ENCODE measurements around the gene HUNK.

HUNK gene

GRCh38 chr21:31959881-31960280 lies 87.1 kb downstream of the HUNK start:
- DNase-seq (ENCODE audit: low read depth): no peak

DNA sequence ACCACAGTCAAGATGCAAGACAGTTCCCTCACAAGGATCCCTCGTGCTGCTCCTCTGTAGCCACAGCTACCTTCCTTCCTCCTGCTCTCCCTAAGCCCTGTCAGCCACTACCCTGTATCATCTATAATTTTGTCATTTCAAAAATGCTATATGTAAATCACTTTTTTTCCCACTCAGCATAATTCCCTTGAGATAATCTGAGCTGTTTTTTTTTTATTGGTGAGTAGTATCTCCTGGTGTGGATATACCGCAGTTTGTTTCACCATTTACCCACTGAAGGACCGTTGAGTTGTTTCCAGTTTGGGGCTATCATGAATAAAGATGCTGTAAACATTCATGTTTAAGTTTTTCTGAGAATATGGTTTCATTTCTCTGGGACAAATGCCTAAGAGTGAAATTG lies 88.2 kb downstream of the HUNK start:
- no peak for DNase-seq (ENCODE audit: low read depth)

GRCh38 chr21:31961704-31962103 lies 88.9 kb downstream of the HUNK start:
- no peak for DNase-seq (ENCODE audit: low read depth)

DNA sequence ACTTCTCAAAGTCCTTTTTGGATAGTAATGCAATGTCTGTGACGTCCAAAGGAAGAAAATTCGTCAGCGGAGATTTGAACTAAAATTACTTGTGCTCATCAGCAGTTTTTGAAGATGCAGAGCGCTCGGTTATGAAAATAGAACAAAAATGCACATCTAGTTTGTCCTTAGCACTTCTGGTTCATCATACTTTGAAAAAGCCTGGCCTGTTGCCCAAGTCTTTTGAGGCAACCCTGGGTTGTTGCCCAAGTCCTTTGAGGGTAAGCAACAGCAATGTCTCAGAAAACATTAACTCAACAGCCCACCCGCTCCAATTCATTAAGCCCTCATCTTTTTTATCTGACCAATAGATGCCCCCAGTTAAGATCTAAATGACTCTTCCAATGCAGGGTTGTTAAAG lies 91.9 kb downstream of the HUNK start:
- DNase-seq (ENCODE audit: low read depth): no peak

GRCh38 chr21:31967334-31967733 lies 94.5 kb downstream of the HUNK start:
- DNase-seq (ENCODE audit: low read depth): no peak

GRCh38 chr21:31972622-31973021 lies 99.8 kb downstream of the HUNK start:
- no peak for DNase-seq (ENCODE audit: low read depth)

GRCh38 chr21:31973402-31973944 lies 100.7 kb downstream of the HUNK start:
- no peak for DNase-seq (ENCODE audit: low read depth)

DNA sequence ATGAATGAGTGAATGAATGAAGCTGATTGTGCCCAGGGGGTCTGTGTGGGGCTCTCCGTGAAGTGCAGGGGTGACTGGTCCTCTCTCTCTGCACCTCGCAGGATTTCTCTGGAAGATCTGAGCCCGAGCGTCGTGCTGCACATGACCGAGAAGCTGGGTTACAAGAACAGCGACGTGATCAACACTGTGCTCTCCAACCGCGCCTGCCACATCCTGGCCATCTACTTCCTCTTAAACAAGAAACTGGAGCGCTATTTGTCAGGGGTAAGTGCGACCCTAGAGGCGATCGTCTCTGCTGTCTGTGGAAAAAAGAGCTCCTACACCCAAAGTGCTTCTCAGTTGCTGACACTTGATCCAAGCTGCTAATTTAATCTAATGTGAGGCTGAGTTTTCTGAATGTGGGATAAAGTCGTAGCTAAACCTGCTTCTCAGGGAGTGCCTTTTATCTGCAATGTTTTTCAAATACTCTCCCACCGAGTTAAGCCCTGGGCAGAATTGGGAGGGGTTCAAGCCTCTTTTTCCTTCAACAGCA lies 101.7 kb downstream of the HUNK start:
- DNase-seq (ENCODE audit: low read depth): no peak

DNA sequence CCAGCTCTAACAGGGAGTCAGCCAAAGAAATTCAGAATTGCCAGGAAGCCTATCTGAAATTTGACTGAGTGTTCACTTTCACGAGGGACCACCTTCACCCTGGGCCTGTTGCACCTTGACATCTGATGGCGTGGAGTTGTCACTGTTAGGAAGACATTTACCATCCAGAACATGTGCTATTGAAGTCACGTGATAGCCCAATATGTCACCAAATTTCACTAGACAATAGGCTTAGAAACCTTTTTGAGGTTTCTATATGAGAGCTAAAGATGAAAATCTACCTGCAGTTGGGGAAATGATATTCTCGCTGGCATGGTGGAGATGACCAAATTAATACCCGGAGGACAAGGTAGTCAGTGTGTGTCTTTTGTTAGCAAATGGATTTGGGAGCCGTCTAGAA lies 102.7 kb downstream of the HUNK start:
- no peak for DNase-seq (ENCODE audit: low read depth)

GRCh38 chr21:31977816-31978215 lies 105.0 kb downstream of the HUNK start:
- no peak for DNase-seq (ENCODE audit: low read depth)

- DNase-seq (ENCODE audit: low read depth): no peak
Observed at GRCh38 chr21:31983120-31983519, 110.3 kb downstream of the HUNK start.

- no peak for DNase-seq (ENCODE audit: low read depth)
Observed at GRCh38 chr21:31983554-31983953, 110.7 kb downstream of the HUNK start.

GRCh38 chr21:31985398-31985797 lies 112.6 kb downstream of the HUNK start:
- DNase-seq (ENCODE audit: low read depth): no peak

DNA sequence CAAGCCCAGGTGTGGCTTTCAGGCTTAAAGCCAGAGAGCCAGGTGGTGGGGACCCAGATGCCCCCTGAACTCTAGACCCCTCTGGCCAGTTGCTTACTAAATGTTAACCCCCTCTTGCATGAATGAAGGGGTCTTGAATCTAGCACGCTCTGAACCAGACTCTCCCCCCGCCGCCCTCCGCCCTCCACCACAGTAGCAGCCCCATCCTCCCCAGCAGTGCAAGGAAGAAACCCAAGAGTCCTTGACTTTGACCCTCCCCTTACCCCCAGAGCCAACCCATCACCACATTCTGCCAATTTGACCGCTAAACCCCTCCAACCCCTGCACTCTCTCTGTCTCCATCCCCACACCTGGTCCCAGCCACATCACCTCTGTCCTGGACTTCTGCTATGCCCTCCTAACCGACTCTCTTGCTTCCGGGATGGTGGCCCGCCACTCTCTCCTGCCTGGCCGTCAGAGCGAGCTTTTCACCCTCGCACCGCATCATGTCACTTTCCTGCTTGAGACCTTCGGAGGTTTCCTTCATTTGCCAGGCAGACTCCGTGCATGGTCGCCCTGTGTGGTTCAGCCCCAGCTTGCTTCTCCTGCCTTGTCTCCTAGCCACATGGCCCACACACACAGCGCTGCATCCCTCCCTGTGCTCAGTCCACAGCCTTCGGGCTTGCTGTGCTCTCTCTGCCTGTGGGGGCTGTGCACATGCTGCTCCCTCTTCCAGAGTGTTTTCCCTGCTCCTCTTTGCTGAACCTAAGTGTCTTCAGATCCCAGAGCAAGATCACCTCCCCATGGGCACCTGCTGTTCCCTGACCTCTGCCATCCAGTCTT lies 113.4 kb downstream of the HUNK start:
- DNase-seq (ENCODE audit: low read depth): no peak

- DNase-seq (ENCODE audit: low read depth): no peak
Observed at GRCh38 chr21:31987696-31988095, 114.9 kb downstream of the HUNK start.

- DNase-seq (ENCODE audit: low read depth): no peak
Observed at GRCh38 chr21:31988492-31989290, 115.9 kb downstream of the HUNK start.

DNA sequence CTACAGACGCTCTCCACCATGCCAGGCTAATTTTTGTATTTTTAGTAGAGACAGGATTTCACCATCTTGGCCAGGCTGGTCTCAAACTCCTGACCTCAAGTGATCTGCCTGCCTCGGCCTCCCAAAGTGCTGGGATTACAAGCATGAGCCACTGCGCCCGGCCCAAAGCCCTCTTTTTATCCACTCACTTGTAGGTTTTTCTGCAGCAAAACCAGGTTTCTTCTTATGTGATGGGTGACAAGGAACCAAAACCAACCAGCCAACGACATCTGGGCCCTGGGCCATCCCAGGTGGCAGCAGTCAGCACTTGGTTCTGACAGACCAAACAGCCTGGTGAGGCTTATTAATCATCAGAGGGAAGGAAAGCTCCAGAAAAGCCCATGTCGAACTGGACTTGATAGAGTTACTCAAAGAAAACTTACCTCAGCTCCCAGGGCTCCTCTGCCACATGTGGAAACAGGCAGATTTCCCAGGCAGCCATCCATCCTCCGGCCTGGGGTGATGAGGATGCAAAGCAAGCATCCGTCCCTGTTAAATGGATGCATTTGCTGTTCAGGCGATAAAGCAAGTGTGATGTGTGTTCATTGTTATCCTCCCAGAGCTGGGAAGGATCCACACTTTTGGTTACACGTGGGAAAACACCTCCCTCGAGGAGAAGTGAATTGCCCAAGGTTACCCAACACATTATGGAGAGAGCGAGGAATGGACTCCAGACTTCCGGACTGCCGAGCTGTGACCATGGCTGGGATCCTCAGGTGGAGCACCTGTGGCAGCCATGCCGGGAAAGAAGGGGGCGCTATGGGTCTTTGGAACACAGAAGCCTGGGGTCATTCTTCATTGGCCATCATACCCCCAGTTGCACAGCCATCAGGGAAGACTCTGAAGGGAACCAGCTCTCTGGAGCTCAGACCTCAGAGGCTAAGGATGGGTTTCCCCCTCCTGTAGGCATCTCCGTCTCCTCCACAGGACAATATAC lies 118.8 kb downstream of the HUNK start:
- no peak for DNase-seq (ENCODE audit: low read depth)

GRCh38 chr21:31992391-31992790 lies 119.6 kb downstream of the HUNK start:
- DNase-seq (ENCODE audit: low read depth): no peak

DNA sequence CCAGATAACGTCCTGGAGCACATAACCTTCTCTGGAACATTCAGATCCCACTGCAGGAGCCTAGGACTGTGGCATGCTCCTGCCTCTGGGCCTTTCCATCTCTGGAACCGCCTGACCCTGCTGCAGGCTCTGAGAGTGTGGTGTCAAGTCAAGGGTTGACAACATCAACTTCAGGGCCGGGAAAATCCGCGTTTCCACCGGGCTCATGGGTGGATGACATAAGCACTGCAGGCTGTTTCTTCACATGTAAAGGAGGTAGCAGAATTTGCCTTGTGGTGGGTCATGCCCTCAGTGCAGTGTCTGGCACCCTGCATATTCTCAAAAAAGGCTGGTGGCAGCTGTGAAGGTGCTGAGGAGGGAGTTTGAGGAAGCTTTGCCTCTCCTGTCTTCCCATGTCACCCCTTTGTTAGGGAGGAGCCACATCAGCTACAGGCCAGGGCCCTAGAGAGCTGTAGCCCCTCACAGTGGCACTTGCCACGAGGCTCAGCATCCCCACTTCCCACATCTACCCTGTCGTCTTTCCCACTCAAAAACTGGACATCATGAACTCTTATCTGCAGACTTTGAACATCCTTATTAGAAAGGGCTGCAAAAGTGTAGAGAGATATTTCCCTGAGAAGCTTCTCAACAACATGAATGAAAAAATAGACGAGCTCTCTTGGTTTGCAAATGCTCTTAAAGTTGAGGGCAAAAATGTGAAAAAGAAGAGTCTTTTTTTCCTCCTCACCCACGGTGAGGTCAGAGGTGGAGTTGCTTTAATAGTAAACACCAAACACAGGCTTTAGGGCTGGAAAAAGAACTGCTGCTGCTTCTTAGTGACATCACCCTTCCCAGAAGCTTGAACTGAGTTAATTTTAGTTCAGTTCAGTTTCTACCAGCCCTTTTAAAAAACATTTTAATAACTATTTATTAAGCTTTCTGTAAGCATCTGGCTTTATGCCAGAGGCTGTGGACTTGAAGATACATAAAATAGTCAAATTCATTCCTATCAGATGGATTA lies 121.3 kb downstream of the HUNK start:
- no peak for DNase-seq (ENCODE audit: low read depth)

- no peak for DNase-seq (ENCODE audit: low read depth)
Observed at GRCh38 chr21:31997191-31997590, 124.4 kb downstream of the HUNK start.
